Smooth muscle cell (in vitro differentiated cells): ENCODE results near the gene SIGLEC1. TPM values are rescaled to one million over a fixed set of nuclear protein-coding genes. Genes with fewer than 3 reads are reported as not detected.

Experiments used
- DNase-seq: peaks from one replicate; lab custom pipeline; 2025; ENCODE audit not compliant: unreplicated experiment; lab: John Stamatoyannopoulos, UW
- H2AFZ ChIP-seq: fragments of 200-600 bp; sonication (generic); 2 replicates; pipeline ENCODE4 v1.6.0; 2016; ENCODE audit warnings: antibody characterized with exemption, low read depth, mild to moderate bottlenecking
- H3F3A ChIP-seq: fragments of 200-600 bp; sonication (generic); 2 replicates; pipeline ENCODE4 v1.6.0; 2017; ENCODE audit warnings: antibody characterized with exemption, low read depth
- H3K27ac ChIP-seq: fragments of 200-600 bp; sonication (generic); 2 replicates; pipeline ENCODE4 v1.5.1; 2016; ENCODE audit warnings: low read depth, mild to moderate bottlenecking
- H3K27me3 ChIP-seq: fragments of 200-600 bp; sonication (generic); 2 replicates; pipeline ENCODE4 v1.6.1; 2016; ENCODE audit warnings: low read depth, mild to moderate bottlenecking
- H3K36me3 ChIP-seq: fragments of 200-600 bp; sonication (generic); 2 replicates; pipeline ENCODE4 v1.5.1; 2016; ENCODE audit warnings: low read depth
- H3K4me1 ChIP-seq: fragments of 200-600 bp; sonication (generic); 2 replicates; pipeline ENCODE4 v1.5.1; 2016; ENCODE audit warnings: low read depth
- H3K4me2 ChIP-seq: fragments of 200-600 bp; sonication (generic); 2 replicates; pipeline ENCODE4 v1.6.0; 2016; ENCODE audit warnings: mild to moderate bottlenecking
- H3K4me3 ChIP-seq: fragments of 200-600 bp; sonication (generic); 2 replicates; pipeline ENCODE4 v1.5.1; 2016; ENCODE audit warnings: mild to moderate bottlenecking
- H3K79me2 ChIP-seq: fragments of 200-600 bp; sonication (generic); 2 replicates; pipeline ENCODE4 v1.6.0; 2016; ENCODE audit warnings: low read depth, mild to moderate bottlenecking
- H3K9ac ChIP-seq: fragments of 200-600 bp; sonication (generic); 2 replicates; pipeline ENCODE4 v1.6.0; 2016; ENCODE audit warnings: low read depth
- H3K9me3 ChIP-seq: fragments of 200-600 bp; sonication (generic); replicated peaks from 2 replicates; pipeline ENCODE4 v1.5.1; 2016; ENCODE audit warnings: low read depth
- H4K20me1 ChIP-seq: fragments of 200-600 bp; sonication (generic); 2 replicates; pipeline ENCODE4 v1.6.0; 2016; ENCODE audit warnings: low read depth
- WGBS: methylation state at CpG from one replicate; pipeline ENCODE4 v1.1.7; 2016; ENCODE audit warnings: low lambda C conversion rate; 5-methylcytosine and 5-hydroxymethylcytosine counted together
- polyA plus RNA-seq: library from polyadenylated mRNA; unstranded; fragments of >200 nt; fragmentation: Nextera tagmentation; extraction: Ambion mirVana; gene quantifications from 2 replicates; pipeline ENCODE4 v1.2.1, GENCODE V29; 2016
- total RNA-seq: library from RNA; depleted of rRNA; stranded (reverse); fragments of >200 nt; gene quantifications from 2 replicates; pipeline ENCODE4 v1.2.3, GENCODE V29; 2014
- TF ChIP-seq, protein P1 (sequence below): fragments of 200-600 bp; sonication (generic); IDR thresholded peaks from 2 replicates; pipeline ENCODE4 v1.5.1; 2017; ENCODE audit warnings: borderline replicate concordance, mild to moderate bottlenecking, antibody characterized with exemption; ENCODE audit not compliant: insufficient read depth, poor library complexity, severe bottlenecking

The SIGLEC1 gene
- total and polyA plus RNA-seq, 2 experiments from 2014 or later = not detected

- Histone ChIP-seq H3K27me3 (no peaks in the 10 kb centered on the region), H3K9ac (no peak overlapping the region), H3K27ac (no peak overlapping the region), H3F3A (no peaks in the 10 kb centered on the region), H3K4me1 (no peaks in the 10 kb centered on the region), H2AFZ (no peak overlapping the region), H3K36me3 (no peaks in the 10 kb centered on the region), H3K4me2 (no peak overlapping the region), H4K20me1 (no peaks in the 10 kb centered on the region), H3K9me3 (no peaks in the 10 kb centered on the region), H3K79me2 (no peaks in the 10 kb centered on the region), H3K4me3 (no peak overlapping the region)
- WGBS = 91% methylated on average over 16 of the region's 16 CpGs
- no peak for DNase-seq
- TF ChIP-seq, protein P1, sequence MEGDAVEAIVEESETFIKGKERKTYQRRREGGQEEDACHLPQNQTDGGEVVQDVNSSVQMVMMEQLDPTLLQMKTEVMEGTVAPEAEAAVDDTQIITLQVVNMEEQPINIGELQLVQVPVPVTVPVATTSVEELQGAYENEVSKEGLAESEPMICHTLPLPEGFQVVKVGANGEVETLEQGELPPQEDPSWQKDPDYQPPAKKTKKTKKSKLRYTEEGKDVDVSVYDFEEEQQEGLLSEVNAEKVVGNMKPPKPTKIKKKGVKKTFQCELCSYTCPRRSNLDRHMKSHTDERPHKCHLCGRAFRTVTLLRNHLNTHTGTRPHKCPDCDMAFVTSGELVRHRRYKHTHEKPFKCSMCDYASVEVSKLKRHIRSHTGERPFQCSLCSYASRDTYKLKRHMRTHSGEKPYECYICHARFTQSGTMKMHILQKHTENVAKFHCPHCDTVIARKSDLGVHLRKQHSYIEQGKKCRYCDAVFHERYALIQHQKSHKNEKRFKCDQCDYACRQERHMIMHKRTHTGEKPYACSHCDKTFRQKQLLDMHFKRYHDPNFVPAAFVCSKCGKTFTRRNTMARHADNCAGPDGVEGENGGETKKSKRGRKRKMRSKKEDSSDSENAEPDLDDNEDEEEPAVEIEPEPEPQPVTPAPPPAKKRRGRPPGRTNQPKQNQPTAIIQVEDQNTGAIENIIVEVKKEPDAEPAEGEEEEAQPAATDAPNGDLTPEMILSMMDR = no peak
Observed at GRCh38 chr20:3699037-3699436, 13.4 kb downstream of the SIGLEC1 start.

- 90% methylated on average over 6 of the region's 6 CpGs for WGBS
- no peak overlapping the region for H2AFZ ChIP-seq
Observed at GRCh38 chr20:3698591-3699001, 13.8 kb downstream of the SIGLEC1 start.

DNA sequence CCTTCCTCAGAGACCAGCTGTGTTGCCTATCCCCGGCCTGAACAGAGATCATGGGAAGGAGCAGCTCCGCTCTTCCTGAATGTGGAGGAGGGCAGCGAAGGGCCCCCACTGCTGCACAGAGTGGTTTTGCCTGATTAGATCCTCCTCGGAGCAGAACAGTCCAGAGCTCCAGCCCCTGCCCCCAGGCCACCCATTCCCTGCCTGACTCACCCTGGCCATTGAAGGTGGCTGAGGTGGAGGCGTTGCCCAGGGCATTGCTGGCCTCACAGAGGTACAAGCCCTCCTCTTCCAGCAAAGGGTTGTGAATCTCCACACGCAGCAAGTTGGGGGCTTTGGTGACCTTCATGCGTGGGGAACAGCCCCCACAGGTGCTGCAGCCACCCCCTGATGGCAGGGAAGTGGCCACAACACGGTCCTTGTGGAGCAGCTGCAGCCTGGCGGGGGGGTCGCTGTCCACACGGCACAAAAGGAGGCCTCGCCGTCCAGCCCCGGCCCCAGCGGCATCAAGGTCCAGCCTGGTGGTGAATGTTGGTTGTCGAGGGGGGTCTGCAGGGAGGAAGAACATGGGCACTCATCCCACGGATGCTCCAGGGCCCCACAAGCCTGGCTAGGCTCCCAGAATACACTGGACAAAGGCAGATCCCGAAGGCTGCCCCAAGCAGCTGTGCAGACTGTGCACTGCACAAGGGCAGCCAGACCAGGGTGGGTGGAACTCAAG lies 14.7 kb downstream of the SIGLEC1 start:
- H3K27ac ChIP-seq = no peak overlapping the region
- 84% methylated on average over 18 of the region's 18 CpGs for WGBS
- TF ChIP-seq, protein P1 = no peak

More at GRCh38 chr20:3698591-3699001, 13.8 kb downstream of the SIGLEC1 start:
- H3K9me3 ChIP-seq = no peaks in the 10 kb centered on the region
- no peak overlapping the region for H3K4me2 ChIP-seq
- TF ChIP-seq, protein P1 = no peak
- DNase-seq = no peak
- no peaks in the 10 kb centered on the region for H3K4me1 ChIP-seq
- H3K79me2 ChIP-seq = no peaks in the 10 kb centered on the region
- no peaks in the 10 kb centered on the region for H3K36me3 ChIP-seq
- H3K27ac ChIP-seq = no peak overlapping the region
- no peak overlapping the region for H3K4me3 ChIP-seq
- no peak overlapping the region for H3K9ac ChIP-seq
- no peaks in the 10 kb centered on the region for H3K27me3 ChIP-seq
- H3F3A ChIP-seq = no peaks in the 10 kb centered on the region
- no peaks in the 10 kb centered on the region for H4K20me1 ChIP-seq

More for the DNA sequence above, 14.7 kb downstream of the SIGLEC1 start:
- Histone ChIP-seq H3K4me1 (no peaks in the 10 kb centered on the region), H2AFZ (no peak overlapping the region), H3K27me3 (no peaks in the 10 kb centered on the region), H3K9me3 (no peaks in the 10 kb centered on the region), H3K79me2 (no peaks in the 10 kb centered on the region), H3K4me2 (no peak overlapping the region), H4K20me1 (no peaks in the 10 kb centered on the region), H3K9ac (no peak overlapping the region), H3K36me3 (no peaks in the 10 kb centered on the region), H3K4me3 (no peak overlapping the region), H3F3A (no peaks in the 10 kb centered on the region)
- DNase-seq = no peak
